ENCODE results near the gene TGM6.

DNA sequence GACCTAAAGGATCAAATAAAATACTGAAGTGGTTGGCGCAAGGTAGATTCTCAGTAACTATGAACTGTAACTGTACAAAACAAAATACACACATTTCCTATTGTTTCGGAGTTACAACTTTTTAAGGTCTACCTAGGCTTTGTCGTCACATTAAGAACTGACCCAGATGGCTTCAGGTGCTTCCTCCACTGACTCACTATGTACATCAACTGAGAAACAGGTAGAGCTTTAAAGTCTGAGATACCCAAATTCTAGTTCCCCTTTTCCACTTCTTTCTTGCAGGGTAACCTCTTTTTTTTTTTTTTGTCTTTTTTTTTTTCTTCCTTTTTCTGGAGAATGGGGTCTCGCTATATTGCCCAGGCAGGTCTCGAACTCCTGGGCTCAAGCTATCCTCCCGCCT, 84.4 kb downstream of the TGM6 start:
- TF ChIP-seq, protein P1, sequence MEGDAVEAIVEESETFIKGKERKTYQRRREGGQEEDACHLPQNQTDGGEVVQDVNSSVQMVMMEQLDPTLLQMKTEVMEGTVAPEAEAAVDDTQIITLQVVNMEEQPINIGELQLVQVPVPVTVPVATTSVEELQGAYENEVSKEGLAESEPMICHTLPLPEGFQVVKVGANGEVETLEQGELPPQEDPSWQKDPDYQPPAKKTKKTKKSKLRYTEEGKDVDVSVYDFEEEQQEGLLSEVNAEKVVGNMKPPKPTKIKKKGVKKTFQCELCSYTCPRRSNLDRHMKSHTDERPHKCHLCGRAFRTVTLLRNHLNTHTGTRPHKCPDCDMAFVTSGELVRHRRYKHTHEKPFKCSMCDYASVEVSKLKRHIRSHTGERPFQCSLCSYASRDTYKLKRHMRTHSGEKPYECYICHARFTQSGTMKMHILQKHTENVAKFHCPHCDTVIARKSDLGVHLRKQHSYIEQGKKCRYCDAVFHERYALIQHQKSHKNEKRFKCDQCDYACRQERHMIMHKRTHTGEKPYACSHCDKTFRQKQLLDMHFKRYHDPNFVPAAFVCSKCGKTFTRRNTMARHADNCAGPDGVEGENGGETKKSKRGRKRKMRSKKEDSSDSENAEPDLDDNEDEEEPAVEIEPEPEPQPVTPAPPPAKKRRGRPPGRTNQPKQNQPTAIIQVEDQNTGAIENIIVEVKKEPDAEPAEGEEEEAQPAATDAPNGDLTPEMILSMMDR (IDR thresholded peaks at IDR 0.05) = no peak
- TF ChIP-seq POLR2A (IDR thresholded peaks at IDR 0.05) = no peak

All from breast epithelium (tissue), 3 donors.